HG03571 (cell line): ENCODE measurements around the gene MAST4.

Experiments
- ATAC-seq: cut with Tn5 transposase; IDR thresholded peaks from one replicate; pipeline ENCODE4 v1.9.1; 2021; ENCODE audit not compliant: unreplicated experiment

MAST4 gene

DNA sequence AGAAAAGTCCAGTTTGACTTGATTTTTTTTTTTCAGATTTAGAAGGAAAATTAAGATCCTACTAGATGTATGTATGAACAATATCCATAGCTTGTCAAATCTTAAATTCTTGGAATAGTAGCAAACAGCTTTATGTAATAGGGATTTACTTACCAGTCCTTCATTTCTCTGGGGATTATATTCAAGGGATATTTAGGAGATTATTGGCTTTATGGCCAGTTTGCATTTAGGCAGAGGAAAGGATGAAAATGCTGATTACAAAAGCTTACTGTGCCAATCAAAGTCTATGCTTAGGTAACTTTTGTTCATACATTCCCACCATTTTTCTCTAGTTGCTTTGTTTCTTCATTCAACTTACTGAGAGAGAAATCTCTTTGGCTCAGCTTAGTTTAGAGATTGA lies 47.9 kb downstream of the MAST4 start:
- ATAC-seq: no peak

DNA sequence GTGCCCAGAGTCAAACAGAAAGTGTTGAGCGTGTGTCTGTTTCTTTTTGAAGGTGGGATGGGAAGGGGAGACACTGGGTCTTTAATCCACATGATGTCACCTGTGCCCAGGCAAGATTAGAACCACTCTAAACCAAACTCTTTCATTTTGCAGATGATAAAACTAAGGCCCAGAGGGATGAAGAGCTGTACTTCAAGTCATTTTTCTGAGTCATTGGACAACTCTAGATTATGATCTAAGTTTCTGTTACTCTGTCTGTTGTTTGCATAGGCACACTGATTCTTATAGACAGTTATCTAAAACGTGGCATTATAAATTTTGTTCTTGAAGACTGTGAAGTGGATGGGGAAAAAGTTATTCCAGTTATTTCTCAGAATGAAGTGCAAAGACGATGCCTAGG lies 48.8 kb downstream of the MAST4 start:
- no peak for ATAC-seq

DNA sequence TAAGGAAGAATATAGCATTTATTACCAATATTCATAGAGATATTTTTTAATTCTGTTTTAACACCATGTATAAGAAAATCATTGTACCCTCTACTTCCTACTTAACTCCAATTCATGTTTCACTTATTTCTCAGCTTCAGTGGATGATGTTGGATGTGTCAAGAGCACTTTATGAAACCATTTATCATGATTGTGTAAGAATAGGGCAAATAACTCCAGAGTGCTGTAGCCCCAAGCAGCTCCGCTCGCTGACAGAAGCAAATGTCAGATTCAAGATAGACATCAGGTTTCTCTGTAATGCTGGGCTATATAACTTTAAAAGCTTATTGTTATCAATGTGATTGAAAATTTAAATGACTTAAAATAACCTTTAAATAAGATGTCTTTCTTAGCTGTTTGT lies 50.4 kb downstream of the MAST4 start:
- no peak for ATAC-seq

DNA sequence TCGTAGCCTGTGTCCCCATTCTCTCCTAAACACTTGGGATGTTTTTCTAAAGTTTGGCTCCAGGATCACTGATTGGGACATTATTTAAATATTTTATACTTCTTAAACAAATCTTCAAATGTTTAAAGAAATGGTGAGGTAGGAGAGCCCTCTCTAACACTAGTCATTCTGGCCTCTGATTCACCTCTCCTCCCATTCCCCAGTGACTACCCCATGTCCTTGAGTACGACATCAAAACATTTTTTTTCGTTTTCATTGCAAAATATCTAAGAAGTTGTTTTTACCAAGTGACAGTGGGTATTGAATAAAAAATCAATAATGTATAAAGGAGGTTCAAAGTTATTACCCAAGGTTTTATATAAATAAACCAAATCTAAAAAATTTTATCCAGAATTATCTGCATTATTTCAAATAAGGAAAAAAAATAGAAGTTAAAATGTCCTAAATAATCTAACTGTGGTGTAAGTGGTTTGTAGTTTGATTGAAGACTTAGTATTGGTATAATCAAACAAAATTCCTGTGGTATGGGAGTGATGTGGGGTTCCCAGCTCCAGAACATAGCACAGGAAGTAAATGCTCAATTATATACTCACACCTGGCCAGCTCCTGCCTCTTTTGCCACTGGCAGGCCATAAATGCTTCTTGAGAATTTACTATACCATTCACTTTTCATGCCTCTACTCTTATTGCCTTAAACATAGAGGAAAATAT lies 51.1 kb downstream of the MAST4 start:
- ATAC-seq: no peak

GRCh38 chr5:66652818-66653217 lies 56.6 kb downstream of the MAST4 start:
- no peak for ATAC-seq

DNA sequence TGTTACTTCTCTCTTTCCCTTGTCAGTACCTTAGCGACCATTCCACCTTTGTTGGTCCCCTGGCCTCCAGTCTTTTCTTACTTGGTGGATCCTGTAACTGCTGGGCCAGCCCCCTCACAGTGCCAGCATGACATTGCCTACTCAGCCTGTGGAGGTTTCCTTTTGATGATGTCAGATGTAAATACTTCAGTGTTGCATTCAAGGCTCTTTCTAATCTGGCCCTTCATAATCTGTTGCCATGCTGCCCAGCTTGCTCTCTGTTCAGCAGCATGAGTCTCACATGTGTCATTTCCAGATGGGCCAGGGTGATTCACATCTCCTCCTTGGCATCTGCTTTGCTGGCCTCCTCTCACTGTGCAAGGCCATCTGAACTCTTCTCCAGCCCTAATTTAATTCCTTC lies 57.1 kb downstream of the MAST4 start:
- ATAC-seq: no peak

GRCh38 chr5:66655395-66656324 lies 59.5 kb downstream of the MAST4 start:
- ATAC-seq: no peak

GRCh38 chr5:66658516-66658915 lies 62.3 kb downstream of the MAST4 start:
- ATAC-seq: no peak

- ATAC-seq: no peak
Observed at GRCh38 chr5:66659780-66660179, 63.6 kb downstream of the MAST4 start.

DNA sequence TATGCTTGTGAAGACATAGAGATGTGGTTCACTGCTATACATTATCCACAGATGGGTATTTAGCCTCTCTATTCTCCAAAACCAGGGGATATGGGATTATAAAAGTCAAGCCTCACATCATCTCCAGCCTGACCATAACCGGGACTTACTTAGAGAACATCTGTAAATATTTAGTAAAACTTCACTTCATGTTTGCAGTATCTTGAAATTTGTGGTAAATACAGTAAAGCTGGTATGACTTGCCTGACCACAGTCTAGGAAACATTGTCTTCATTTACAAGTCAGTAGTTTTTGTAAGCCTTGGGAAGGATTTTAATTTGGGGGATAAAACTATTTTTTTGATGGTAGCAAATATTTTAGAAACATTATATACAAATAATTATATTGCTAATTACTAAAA lies 64.2 kb downstream of the MAST4 start:
- no peak for ATAC-seq

DNA sequence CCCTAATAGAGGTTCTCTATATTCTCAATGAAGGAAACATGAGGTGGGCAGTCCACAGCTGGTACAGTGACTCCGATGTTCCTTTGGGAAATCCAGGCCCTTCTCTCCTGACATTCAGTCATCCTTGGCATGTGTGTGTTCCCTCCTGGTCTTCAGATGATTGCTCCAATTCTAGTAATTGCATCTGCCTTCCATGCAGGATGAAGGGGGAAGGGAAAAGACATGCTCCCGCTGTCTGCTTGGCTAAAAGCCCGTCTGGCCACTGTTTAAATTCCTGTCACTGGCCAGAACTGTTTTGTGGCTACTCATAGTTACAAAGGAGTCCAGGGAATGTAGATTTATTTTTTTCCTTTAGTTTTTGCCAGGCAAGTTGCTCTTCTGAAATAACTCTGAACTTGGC lies 65.0 kb downstream of the MAST4 start:
- ATAC-seq: no peak

GRCh38 chr5:66666778-66667177 lies 70.6 kb downstream of the MAST4 start:
- no peak for ATAC-seq

DNA sequence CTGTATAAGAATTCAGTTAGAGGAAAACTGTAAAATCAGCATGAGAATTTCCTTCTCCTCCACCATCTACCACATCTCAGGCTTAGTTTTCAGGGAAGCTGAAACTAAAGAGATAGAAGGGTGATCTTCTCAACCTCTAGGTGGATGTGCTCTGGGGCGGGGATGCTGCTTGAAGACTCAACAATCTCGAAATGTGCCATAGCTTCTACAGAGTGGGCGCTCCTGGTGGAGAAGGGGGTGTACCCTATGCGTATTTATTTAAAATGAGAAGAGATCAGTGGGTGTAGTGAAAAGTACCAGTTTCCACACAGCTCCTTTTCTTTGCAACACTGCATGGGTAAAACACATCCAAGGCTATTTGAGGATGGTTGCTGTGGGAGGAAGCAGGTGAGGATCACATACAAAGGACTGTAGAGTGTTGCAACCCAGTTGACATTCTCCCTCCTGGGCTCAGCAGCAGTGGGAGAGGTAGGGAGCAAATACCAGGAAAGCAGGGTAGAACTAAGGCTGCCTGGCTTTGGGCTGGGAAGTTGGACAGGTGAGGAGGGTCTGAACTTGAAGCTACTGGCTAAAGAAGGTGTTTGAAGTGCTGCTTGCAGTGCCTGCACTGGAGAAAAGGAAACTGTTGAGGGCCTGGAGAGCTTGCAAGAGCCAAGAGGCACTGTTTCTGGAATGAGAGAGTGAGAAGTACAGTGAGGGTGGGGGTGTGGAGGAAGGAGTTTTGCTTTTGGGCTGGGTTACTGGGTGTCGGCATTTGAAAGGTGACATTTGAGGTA lies 73.1 kb downstream of the MAST4 start:
- no peak for ATAC-seq

- ATAC-seq: no peak
Observed at GRCh38 chr5:66669862-66670195, 73.6 kb downstream of the MAST4 start.

GRCh38 chr5:66671305-66671704 lies 75.1 kb downstream of the MAST4 start:
- ATAC-seq: no peak

DNA sequence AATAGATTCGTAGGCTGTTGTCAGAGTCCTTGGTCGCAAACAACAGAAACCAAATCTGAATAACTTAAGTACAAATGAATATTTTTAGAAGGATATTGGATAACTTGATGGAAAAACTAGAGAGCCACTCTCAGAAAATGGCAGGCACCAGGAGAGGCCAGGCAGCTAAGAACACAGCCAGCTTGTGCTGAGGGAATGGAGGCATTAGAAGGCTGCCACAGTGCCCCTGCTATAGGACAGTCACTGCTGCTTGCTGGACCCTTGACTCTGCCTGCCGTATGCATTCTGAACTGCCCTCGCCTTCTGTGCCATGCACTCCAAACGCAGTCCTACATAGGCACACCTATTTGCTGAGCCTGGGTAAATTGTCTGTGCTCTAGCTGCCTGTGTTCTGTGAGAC lies 78.6 kb downstream of the MAST4 start:
- no peak for ATAC-seq

DNA sequence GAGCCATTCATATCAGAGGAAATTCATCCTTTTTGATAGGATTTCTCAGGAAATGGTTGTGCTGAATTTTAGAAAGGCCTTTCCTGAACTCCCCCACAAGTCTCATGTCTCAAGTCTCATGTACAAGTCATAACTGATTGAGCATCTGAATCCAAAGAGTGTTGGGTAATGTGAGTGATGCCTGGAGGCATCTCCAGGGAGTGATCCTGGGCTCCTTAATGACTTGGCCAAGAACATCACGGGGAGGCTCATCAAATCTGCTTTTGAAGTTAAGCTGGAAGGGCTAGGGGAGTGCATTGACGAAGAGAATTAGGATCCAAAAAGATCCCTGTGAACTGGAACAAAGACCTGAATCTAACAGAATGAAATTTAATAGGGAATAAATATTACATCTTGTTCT lies 79.2 kb downstream of the MAST4 start:
- ATAC-seq: no peak

- ATAC-seq: no peak
Observed at GRCh38 chr5:66680221-66680620, 84.0 kb downstream of the MAST4 start.

GRCh38 chr5:66680804-66681203 lies 84.6 kb downstream of the MAST4 start:
- no peak for ATAC-seq

GRCh38 chr5:66684663-66685062 lies 88.5 kb downstream of the MAST4 start:
- ATAC-seq: no peak

DNA sequence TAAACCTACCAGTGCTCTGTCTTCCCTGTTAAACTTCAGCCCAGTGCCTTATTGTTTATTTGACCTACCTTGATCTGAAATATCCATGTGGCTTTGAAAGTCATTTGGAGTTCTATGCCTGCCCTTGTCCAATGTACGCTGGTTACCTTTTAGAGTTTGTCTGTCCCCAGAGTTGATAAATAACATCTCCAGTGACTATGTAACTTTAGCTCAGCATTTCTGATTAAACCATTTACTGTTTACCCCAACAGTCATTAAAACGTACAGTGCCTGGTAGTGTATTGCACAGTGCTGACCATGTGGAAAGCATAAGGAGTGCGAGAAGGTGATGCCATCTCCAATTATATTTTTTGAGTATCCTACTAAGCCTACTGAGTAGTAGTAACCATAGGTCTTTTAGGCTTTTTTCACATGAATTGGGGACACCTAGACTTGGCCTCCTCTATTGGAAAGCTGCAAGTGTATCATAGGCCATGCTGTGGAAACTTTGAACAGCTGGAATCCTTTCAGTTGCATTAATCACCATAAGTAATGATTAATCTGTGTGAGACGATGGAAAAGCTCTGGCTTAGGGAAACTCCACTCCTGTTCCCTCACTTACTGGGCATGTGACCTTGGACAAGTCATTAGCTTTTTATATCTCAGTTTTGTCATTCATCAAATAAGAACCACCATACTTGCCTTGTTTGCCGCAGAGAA lies 93.5 kb downstream of the MAST4 start:
- no peak for ATAC-seq
